Dermis blood vessel endothelial cell (primary cell): ENCODE results near the gene TNFRSF17. TPM values are rescaled to one million over a fixed set of nuclear protein-coding genes. Genes with fewer than 3 reads are reported as not detected.
"Not testable (repeated sequence)": the region's sequence is repeated elsewhere in the genome, so short reads cannot be mapped to it uniquely, and the experiment has no call there.

ENCODE experiments used
- DNase-seq: peaks from one replicate; pipeline ENCODE4 v3.0.0; 2010
- total RNA-seq: library from RNA; depleted of rRNA; stranded (reverse); fragments of >200 nt; gene quantifications from 2 replicates; pipeline ENCODE4 v1.2.3, GENCODE V29; 2014

The TNFRSF17 gene
- not detected in 2 replicates for total RNA-seq

GRCh38 chr16:11964761-11965551, at the start of gene TNFRSF17:
TSS of gene TNFRSF17 (plus strand) at chr16:11965210. CDS start at chr16:11965325, 115 bp downstream.
- DNase-seq, result no peak

DNA sequence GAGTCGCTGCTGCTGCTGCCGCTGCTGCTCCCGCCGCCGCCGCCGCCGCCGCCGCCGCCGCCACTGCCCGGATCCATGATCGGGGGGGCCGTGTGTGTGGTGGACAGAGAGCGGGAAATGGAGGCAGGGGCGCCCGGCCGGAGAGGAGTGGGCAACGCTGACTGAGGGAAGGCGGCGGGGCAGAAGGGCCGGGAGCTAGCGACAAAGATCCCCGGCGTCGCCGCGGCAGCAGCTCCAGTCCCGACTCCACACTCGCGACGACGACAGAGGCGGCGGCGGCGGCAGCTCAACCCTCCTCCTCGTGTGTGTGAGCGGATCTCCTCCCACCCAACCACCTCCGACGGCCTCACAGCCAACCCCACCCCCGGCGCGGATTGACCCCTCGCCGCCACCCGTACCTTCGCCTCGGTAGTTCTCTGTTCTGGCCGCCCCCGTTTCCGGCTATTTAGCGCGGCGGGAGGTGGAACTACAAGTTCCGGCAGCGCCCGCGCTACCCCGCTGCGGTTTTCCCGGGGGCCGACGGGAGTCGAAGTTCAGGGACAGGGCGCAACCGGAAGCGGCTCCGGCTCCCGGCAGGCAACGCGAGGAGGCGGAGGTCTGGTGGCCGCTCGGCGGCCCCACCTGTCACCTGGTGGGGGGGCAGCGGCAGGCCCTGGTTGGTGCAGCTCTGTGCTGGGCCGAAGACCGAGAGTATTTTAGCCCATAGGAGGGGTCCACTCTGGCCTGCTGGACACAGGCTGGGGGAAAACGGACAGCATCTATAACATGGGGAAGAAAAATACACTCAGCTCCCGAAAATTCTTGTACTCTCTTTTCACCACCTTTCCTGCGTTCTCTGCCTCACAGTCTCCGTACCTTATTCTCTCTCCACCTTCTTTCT, 49.1 kb upstream of the TNFRSF17 start, which contains the start of gene GSPT1:
Gene GSPT1 (minus strand): TSS at position 313 of the 880 bp plus-strand sequence. CDS start 236 bp downstream, at position 77.
- DNase-seq, result peak; percentile 99

DNA sequence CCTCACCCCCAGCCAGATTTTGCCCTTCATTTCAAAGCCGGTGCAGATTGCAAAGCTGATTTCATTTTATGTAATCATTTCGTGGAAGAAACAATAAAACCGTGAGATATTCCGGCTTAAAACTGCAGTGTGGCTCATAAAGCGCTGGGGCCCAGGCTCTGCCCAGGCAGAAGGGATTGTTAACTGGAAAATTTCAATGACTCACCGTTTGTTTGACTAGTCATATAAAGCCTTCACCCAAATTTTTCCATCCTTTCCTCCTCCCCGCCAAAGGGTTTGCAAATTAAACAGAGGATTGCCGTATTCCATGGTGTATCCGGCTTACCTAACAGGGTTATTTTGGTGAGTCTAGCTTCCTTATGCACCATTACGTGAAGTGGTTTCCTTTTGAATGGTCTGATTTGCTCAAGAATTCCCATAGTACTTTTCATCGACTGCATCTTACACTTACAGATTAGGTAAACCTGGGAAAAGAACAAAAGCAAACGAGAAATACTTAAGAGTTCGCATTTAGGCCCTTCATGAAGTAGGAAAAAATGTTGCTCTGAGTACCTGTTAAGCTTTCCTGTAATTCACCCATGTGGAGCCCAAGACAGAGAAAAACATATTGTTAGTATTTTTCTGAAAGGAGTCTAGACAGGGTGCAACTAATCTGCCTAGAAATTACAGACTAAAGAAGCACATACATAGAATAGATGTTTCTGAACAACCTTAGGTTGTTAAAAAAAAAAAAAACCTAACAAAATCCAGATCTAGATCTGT, 48.3 kb upstream of the TNFRSF17 start:
- DNase-seq, result peak; percentile 57

DNA sequence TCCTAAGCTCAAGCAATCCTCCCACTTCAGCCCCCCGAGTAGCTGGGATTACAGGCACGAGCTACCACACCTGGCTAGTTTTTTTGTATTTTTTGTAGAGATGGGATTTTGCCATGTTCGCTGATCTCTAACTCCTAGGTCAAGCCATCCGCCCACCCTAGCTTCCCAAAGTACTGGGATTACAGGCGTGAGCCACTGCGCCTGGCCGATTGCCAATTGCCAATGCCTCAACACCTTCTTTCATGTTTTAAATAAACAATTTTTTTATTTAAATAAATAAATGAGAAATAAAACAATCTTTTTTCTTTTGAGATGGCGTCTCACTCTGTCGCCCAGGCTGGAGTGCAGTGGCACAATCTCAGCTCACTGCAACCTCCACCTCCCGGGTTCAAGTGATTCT, 41.0 kb upstream of the TNFRSF17 start:
- DNase-seq, result not testable (repeated sequence)

DNA sequence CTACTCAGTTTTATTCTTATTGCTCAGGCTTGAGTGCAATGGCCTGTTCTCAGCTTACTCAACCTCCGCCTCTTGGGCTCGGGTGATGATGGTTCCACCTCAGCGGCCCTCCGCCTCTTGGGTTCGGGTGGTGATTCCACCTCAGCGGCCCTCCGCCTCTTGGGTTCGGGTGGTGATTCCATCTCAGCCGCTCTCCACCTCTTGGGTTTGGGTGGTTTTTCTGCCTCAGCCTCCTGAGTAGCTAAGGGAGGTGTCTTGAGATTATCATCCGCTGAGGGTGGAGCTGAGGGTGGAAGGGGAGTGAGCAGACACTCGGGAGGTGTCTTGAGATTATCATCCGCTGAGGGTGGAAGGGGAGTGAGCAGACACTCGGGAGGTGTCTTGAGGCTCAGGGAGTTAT, 37.7 kb upstream of the TNFRSF17 start:
- not testable (repeated sequence) for DNase-seq

GRCh38 chr16:11941945-11942344, 23.1 kb upstream of the TNFRSF17 start, which contains the start of gene NPIPB2:
TSS of gene NPIPB2 (minus strand) at chr16:11942045. CDS start at chr16:11942045, 0 bp downstream.
- DNase-seq, result not testable (repeated sequence)

GRCh38 chr16:11946433-11946832, 18.6 kb upstream of the TNFRSF17 start:
- no peak for DNase-seq

DNA sequence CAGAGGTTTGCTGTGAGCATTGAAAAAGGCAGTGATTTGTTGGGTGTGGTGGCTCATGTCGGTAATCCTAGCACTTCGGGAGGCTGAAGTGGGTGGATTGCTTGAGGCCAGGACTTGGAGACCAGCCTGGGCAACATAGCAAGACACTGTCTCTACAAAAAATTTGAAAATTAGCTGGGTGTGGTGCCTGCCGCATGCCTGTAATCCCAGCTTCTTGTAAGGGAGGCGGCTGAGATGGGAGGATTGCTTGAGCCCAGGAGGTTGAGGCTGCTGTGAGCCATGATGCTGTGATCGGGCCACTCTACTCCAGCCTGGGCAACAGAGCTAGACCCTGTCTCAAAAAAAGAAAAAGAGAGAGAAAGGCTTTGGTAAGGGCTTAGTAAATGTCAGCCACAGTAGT, 16.2 kb upstream of the TNFRSF17 start:
- no peak for DNase-seq

DNA sequence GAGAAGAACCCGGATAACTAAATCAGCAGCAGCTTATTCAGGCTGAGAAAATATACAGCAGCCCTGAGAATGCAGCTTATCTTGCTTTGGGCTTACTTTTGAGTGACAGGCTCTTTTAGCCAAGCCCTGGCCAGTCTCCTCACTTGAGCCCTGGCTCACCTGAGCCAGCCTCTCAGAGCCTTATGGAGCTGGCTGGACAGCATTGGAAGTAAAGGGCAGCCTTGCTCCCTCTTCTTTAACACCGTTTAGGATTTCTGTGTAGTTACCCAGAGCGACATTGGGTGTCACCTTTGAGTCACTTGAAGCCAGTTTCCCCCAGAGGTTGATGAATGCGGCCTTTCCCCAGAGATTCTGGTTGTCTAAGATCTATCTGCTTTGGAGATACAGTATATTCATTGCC, 15.5 kb upstream of the TNFRSF17 start:
- DNase-seq, result peak; percentile 57

GRCh38 chr16:11950388-11950787, 14.6 kb upstream of the TNFRSF17 start:
- DNase-seq, result no peak

DNA sequence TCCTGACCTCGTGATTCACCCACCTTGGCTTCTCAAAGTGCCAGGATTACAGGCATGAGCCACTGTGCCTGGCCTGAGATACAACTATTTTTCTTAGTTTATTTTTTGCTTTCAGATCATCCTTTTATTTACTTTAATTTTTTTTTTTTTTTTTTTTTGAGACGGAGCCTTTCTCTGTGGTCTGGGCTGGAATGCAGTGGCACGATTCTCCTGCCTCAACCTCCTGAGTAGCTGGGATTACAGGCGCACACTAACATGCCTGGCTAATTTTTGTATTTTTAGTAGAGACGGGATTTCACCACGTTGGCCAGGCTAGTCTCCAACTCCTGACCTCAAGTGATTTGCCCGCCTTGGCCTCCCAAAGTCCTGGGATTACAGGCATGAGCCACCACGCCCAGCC, 11.4 kb upstream of the TNFRSF17 start:
- DNase-seq, result not testable (repeated sequence)

GRCh38 chr16:11955713-11956123, 9.3 kb upstream of the TNFRSF17 start:
- peak; percentile 31 for DNase-seq

DNA sequence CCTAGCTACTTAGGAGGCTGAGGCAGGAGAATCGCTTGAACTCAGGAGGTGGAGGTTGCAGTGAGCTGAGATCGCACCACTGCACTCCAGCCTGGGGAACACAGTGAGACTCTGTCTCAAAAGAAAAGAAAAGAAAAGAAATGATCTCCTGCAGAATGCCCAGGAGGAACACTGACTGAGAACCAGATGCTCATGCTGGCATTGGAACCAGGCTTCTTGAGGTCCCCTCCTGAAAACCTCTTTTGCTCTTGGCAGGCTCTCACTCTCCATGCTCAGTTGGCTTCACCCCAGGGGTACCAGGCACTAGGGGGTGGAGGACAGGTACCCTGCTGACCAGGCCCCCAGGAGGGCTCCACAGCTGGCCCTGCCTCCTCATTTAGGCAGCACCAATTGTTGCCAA, 8.5 kb upstream of the TNFRSF17 start:
- DNase-seq, result no peak

DNA sequence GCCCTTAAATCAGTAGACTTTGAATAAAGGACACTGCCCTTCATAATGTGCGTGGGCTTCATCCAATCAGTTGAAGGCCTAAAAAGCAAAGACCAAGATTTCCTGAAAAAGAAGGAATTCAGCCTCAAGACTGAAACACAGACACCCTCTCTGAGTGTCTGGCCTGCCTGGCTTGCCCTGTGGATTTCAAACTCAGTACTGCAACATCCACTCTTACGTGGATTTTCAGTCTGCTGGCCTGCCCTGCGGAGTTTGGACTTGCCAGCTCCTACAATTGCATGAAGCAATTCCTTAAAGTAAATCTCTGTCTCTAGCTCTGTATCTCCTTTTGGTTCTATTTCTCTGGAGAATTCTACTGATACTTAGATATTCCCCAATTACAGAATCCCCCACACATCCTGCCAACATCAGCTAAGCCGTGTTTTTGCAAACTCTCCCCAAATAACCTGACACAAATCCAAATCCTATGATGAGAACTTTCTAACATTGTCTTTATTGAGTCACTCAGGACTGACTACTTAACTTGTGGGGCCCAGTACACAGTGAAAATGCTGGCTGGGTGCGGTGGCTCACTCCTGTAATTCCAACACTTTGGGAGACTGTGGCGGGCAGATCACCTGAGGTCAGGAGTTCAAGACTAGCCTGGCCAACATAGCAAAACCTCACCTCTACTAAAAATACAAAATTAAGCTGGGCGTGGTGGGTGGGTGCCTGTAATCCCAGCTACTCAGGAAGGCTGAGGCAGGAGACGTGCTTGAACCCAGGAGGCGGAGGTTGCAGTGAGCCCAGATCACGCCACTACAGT, 7.2 kb upstream of the TNFRSF17 start:
- DNase-seq, result no peak

DNA sequence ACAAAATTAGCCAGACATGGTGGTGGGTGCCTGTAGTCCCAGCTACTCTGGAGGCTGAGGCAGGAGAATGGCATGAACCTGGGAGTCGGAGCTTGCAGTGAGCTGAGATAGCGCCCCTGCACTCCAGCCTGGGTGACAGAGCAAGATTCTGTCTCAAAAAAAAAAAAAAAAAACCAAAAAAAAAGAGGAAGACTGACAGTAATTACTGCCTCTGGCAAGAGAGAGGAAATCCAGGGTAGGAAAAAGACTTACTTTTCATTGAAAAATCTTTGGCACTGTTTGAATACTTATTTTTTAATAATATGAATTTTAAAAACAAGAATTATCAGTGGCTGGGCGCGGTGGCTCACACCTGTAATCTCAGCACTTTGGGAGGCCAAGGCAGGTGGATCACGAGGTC, 2.6 kb upstream of the TNFRSF17 start:
- not testable (repeated sequence) for DNase-seq

GRCh38 chr16:11962978-11963377, 2.0 kb upstream of the TNFRSF17 start:
- DNase-seq, result not testable (repeated sequence)

DNA sequence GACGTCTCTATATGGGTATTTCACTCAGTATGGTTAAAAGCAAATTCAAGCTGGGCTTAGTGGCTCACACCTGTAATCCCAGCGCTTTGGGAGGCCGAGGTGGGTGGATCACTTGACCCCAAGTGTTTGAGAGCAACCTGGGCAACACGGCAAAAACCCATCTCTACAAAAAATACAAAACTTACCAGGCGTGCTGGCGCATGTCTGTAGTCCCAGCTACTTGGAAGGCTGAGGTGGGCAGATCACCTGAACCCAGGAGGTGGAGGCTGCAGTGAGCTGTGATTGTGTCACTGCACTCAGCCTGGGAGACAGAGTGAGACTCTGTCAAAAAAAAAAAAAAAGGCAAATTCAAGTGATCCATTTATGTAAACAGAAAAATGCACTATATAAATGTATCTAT, 1.3 kb upstream of the TNFRSF17 start:
- no peak for DNase-seq

DNA sequence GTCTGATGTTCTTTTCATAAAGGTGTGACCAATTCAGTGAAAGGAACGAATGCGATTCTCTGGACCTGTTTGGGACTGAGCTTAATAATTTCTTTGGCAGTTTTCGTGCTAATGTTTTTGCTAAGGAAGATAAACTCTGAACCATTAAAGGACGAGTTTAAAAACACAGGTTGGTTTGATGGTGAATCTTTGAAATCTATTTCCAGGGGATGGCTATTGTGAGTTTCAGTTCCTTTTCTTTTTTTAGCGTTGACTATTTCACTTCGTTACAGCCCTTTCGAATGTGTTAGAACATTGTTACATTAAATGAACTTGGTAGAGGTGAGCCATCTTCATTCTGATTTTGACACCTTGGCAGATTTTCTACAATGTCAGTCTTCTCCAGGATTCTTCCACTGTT, 1.2 kb downstream of the TNFRSF17 start:
- no peak for DNase-seq

GRCh38 chr16:11967195-11967911, 2.3 kb downstream of the TNFRSF17 start:
- DNase-seq, result no peak

DNA sequence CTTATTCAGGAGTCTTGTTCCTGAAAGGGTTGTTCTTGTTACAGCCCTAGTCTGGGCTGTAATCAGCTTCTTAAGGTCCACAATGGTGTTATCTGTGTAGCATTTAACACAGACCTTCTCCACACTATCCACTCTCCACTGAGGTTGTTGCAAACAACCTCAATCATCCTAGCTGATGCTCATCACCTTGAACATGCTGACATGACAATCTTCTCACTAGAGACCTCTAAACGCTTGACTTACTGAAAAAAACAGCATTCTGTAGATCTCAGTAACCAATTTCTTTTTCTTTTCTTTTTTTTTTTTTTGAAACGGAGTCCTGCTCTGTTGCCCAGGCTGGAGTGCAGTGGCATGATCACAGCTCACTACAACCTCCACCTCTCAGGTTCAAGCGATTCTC, 3.6 kb downstream of the TNFRSF17 start:
- no peak for DNase-seq

DNA sequence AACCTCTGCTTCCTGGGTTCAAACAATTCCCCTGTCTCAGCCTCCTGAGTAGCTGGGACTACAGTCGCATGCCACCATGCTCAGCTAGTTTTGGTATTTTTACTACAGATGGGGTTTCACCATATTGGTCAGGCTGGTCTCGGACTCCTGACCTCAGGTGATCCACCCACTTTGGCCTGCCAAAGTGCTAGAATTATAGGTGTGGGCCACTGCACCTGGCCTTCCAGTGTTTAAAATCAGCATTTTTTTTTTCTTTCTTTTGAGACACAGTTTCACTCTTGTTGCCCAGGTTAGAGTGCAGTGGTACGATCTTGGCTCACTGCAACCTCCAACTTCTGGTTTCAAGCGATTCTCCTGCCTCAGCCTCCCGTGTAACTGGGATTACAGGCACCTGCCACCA, 5.3 kb downstream of the TNFRSF17 start:
- not testable (repeated sequence) for DNase-seq
